Measurements from ENCODE around the gene PTTG1IP. TPM values are rescaled to one million over a fixed set of nuclear protein-coding genes. Genes with fewer than 3 reads are reported as not detected.

Gene PTTG1IP, protein sequence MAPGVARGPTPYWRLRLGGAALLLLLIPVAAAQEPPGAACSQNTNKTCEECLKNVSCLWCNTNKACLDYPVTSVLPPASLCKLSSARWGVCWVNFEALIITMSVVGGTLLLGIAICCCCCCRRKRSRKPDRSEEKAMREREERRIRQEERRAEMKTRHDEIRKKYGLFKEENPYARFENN
- 100 to 1,000 TPM; 301 to 351 TPM for total RNA-seq

DNA sequence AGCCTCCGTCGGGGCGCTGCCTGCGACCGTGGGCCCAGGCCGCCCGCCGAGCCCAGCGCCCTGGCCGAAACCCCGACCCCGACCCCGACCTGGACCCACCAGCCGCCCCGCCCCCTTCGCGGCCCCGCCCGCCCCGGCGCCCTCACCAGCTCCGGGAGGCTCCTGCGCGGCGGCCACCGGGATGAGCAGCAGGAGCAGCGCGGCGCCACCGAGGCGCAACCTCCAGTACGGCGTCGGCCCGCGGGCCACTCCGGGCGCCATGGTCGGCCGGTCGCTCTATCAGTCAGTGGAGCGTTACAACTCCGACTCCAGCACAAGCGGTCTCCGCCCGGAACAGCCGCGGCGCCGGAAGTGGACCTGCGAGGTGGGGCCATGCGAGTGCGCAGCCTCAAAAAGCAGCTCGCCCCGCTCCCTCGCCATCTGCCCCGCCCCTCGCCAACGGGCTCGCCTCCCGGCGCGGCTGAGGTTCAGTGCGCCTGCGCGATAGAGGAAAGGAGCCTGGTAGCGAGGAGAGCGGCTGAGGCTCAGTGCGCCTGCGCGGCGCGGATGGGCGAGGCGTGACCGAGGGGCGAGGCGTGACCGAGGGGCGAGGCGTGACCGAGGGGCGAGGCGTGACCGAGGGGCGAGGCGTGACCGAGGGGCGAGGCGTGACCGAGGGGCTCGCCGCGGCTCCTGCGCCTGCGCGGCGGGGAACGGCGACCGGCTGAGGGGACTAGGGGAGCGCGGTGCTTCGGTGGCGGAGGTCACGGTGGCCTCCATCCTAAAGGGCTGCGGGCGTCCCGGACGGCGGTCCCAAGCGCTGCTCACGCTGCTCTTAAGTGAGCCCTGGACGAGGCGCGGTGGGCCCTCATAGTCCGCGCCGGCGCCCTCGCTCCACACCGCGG is at the start of gene PTTG1IP:
PTTG1IP (minus strand) TSS at position 335 of the 884 bp plus-strand sequence; CDS start at position 261, 74 bp downstream.
- peaks cover 35 to 47% of the 10 kb centered on the region in 2 donors for H3K4me1 ChIP-seq (ENCODE audit: control insufficient read depth in 1 of 2, low read depth in 2 of 2)
- ATAC-seq (ENCODE audit: insufficient number of reproducible peaks, low FRiP score, low read depth): peak; percentile 69

GRCh38 chr21:44921928-44922327 is 48.4 kb upstream of the PTTG1IP start:
- no peak for DNase-seq (ENCODE audit: low spot score)
- no peaks in the 10 kb centered on the region for H3K27me3 ChIP-seq (replicated peaks; ENCODE audit: insufficient read depth)
- H3K4me1 ChIP-seq (ENCODE audit: control insufficient read depth in 1 of 2, low read depth in 2 of 2): peaks cover 12 to 22% of the 10 kb centered on the region in 2 donors
- H3K9me3 ChIP-seq: no peaks in the 10 kb centered on the region
- H3K27ac ChIP-seq: no peak overlapping the region
- TF ChIP-seq CTCF (IDR thresholded peaks at IDR 0.05): no peak
- H3K36me3 ChIP-seq: no peaks in the 10 kb centered on the region
- ATAC-seq (ENCODE audit: insufficient number of reproducible peaks, low FRiP score, low read depth): no peak
- H3K4me3 ChIP-seq: no peak overlapping the region

More for the DNA sequence above, at the start of gene PTTG1IP:
- DNase-seq (ENCODE audit: low spot score): peak; percentile 93
- peak within 1 kb of the TSS; percentile 91 for H3K4me3 ChIP-seq
- no peaks in the 10 kb centered on the region for H3K9me3 ChIP-seq
- H3K27me3 ChIP-seq (replicated peaks; ENCODE audit: insufficient read depth): no peaks in the 10 kb centered on the region
- no peak for TF ChIP-seq CTCF (IDR thresholded peaks at IDR 0.05)
- H3K27ac ChIP-seq: peak within 1 kb of the TSS; percentile 98
- H3K36me3 ChIP-seq: no peaks in the 10 kb centered on the region

DNA sequence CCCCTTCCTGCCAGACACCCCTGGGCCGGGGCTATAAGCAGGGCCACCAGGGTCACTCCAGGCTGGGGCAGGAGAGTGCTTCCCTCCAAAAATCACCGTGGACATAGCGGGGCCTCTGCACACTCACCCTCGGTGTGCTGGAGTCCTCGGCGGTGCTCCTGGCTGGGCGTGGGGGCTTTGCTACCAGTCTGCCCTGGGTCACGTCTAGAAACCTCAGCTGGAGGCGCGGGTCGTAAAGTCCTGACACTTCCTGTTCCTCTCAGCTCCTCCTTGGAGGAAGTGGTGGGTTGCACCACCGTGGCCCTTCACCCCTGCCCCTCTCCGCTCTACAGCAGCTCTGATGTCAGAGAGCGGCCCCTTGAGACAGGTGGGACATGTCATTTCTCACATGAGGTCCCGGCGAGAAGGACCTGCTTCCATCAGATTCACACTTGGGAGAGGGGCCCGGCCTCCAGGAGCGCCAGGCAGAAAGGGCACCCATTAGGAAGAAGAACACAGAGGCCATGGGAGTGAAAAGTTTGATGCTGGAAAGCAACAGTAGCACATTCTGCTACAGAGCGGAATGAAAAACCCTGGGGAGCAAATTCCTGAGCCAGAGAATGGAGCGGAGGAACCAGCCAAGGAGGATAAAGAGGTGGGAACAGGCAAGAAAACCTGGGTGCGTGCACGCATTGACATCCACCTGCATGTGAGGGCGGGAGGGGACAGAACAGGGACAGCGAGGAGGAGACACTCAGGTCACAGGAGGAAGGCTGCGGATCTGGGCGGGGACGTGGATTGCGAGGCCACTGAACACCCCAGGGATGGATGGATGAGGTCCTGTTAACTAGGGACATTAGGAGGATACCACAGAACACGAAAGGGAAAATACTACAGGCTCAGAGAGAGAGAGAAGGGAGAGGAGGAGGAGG is 47.5 kb upstream of the PTTG1IP start, which contains the start of gene ITGB2:
ITGB2 (minus strand) TSS at position 206 of the 911 bp plus-strand sequence. CDS start 10,117 bp downstream, outside the sequence.
- no peak for ATAC-seq (ENCODE audit: insufficient number of reproducible peaks, low FRiP score, low read depth)
- H3K4me1 ChIP-seq (ENCODE audit: control insufficient read depth in 1 of 2, low read depth in 2 of 2): peaks cover 6 to 14% of the 10 kb centered on the region in 2 donors
- no peak for TF ChIP-seq CTCF (IDR thresholded peaks at IDR 0.05)
- no peak within 1 kb of the TSS for H3K27ac ChIP-seq
- H3K4me3 ChIP-seq: peak within 1 kb of the TSS; percentile 63
- no peaks in the 10 kb centered on the region for H3K9me3 ChIP-seq
- H3K36me3 ChIP-seq: no peaks in the 10 kb centered on the region
- no peak for DNase-seq (ENCODE audit: low spot score)
- no peaks in the 10 kb centered on the region for H3K27me3 ChIP-seq (replicated peaks; ENCODE audit: insufficient read depth)

DNA sequence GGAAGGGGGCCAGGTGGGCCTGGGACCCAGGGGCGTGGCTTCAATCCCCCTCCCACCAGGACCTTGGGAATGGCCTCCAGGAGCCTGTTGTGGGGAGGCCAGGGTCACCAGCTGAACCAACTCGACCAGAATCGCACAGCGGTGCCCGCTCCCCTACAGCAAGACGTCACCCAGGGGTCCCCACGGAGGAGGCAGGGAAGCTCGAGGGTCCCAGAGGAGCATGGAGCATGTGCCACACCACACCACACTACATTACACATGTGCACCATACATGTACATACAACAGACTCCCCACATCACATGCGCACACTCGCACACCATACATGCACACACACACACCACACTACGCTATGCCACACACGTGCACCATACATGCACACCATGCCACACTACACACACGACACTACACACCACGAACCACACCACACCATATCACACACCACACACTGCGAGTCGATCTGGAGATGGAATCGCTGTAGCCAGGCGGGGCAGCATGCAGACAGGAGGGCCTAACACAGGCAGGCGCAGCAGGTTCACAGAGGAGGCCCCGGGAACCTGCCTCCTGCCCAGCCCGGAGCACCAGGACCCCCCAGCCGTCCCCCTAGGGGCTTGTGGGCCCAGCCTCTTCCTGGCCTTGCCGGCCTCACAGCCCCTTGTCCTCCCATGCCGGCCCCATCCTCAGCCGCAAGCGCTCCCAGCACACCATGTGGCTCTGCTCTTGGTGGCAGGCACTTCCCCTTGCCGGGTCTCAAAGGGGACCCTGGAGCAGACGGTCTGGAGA is 46.6 kb upstream of the PTTG1IP start:
- no peak for TF ChIP-seq CTCF (IDR thresholded peaks at IDR 0.05)
- no peaks in the 10 kb centered on the region for H3K36me3 ChIP-seq
- ATAC-seq (ENCODE audit: insufficient number of reproducible peaks, low FRiP score, low read depth) (peak; percentile 45), DNase-seq (ENCODE audit: low spot score) (no peak)
- H3K27ac ChIP-seq: no peak overlapping the region
- no peaks in the 10 kb centered on the region for H3K9me3 ChIP-seq
- no peaks in the 10 kb centered on the region for H3K27me3 ChIP-seq (replicated peaks; ENCODE audit: insufficient read depth)
- H3K4me3 ChIP-seq: peak overlapping the region; percentile 63
- peaks cover 0 to 8% of the 10 kb centered on the region in 2 donors for H3K4me1 ChIP-seq (ENCODE audit: control insufficient read depth in 1 of 2, low read depth in 2 of 2)
